Mucosa of descending colon (tissue), 3 donors: Measurements from ENCODE around the gene IMMP2L. TPM values are rescaled to one million over a fixed set of nuclear protein-coding genes. Genes with fewer than 3 reads are reported as not detected.

Experiments
- ATAC-seq: fragments of 200-7000 bp; cut with Tn5 transposase; one replicate; pipeline ENCODE4 v1.9.1; 2020; ENCODE audit warnings: mild to moderate bottlenecking, moderate library complexity
- DNase-seq, 3 donors: peaks; one replicate each; pipeline ENCODE4 v3.0.0-alpha.2; 2020
- H3K36me3 ChIP-seq: fragments of 200-600 bp; one replicate; pipeline ENCODE4 v1.8.0; 2021; ENCODE audit warnings: low read depth, mild to moderate bottlenecking
- H3K4me1 ChIP-seq: fragments of 200-600 bp; one replicate; pipeline ENCODE4 v1.8.0; 2021; ENCODE audit warnings: low read depth, mild to moderate bottlenecking
- H3K4me3 ChIP-seq: fragments of 200-600 bp; one replicate; pipeline ENCODE4 v1.8.0; 2021; ENCODE audit warnings: mild to moderate bottlenecking
- H3K9me3 ChIP-seq: fragments of 200-600 bp; one replicate; pipeline ENCODE4 v1.8.0; 2021; ENCODE audit warnings: mild to moderate bottlenecking
- intact Hi-C, 2 donors: fragments of 100-400 bp; cut with DNase I in 1 of 2; cut with micrococcal nuclease in 1 of 2; formaldehyde crosslinking; loops; one replicate each; pipeline versions ENCODE4 v1.11.0 to v1.11.1; 2022; cut with DNase I, micrococcal nuclease
- total RNA-seq, 3 donors: library from RNA; stranded (reverse); fragmentation: NEBNext Ultra II Directional in 2 of 3; extraction: Animal tissue kit (Norgen Biotek cat#: 25700) in 2 of 3; gene quantifications; one replicate each; pipeline versions ENCODE4 v1.2.1 to v1.2.4, GENCODE V29; 2021 to 2023
- TF ChIP-seq, protein P1 (sequence below): fragments of 200-600 bp; IDR thresholded peaks from one replicate; pipeline ENCODE4 v1.8.0; 2022; ENCODE audit warnings: antibody characterized with exemption, mild to moderate bottlenecking
- donor health status: DM: no; HTN: no; CAD: no; lungs with moderate emphysema.
- donor health status: DM: no; HTN: no; CAD: no.
- donor health status: DM: no; HTN: yes; CAD: no.

IMMP2L gene
- total RNA-seq, 3 donors from 2014 or later, result 12.1 to 20.7 (median 17.7) TPM

DNA sequence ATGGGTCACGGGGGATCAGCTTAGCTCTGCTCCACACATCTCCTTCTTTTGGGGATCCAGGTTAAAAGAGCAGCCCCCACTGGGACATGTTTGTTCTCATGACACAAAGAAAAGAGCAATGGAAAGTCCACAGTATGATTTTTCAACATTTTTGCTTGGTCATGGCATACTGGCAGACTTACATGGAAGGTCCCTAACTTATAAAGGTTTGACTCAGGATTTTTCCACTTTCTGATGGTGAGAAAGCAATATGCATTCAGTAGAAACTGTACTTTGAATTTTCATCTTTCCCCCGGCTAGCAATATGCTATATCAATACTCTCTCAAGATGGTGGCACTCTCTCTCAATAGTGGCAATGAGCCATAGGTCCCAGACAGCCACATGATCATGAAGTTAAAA, 699.0 kb downstream of the IMMP2L start:
- ATAC-seq (no peak), DNase-seq (no peak)
- intact Hi-C loops, result no loop called here
- no peaks in the 10 kb centered on the region for H3K36me3 ChIP-seq
- no peak overlapping the region for H3K4me3 ChIP-seq
- no peaks in the 10 kb centered on the region for H3K9me3 ChIP-seq
- TF ChIP-seq, protein P1, sequence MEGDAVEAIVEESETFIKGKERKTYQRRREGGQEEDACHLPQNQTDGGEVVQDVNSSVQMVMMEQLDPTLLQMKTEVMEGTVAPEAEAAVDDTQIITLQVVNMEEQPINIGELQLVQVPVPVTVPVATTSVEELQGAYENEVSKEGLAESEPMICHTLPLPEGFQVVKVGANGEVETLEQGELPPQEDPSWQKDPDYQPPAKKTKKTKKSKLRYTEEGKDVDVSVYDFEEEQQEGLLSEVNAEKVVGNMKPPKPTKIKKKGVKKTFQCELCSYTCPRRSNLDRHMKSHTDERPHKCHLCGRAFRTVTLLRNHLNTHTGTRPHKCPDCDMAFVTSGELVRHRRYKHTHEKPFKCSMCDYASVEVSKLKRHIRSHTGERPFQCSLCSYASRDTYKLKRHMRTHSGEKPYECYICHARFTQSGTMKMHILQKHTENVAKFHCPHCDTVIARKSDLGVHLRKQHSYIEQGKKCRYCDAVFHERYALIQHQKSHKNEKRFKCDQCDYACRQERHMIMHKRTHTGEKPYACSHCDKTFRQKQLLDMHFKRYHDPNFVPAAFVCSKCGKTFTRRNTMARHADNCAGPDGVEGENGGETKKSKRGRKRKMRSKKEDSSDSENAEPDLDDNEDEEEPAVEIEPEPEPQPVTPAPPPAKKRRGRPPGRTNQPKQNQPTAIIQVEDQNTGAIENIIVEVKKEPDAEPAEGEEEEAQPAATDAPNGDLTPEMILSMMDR, result no peak
- H3K4me1 ChIP-seq, result no peaks in the 10 kb centered on the region

GRCh38 chr7:110861163-110861562, 701.1 kb downstream of the IMMP2L start:
- intact Hi-C loops, result no loop called here
- no peak for DNase-seq
- Histone ChIP-seq H3K36me3 (no peaks in the 10 kb centered on the region), H3K4me1 (no peaks in the 10 kb centered on the region), H3K4me3 (no peak overlapping the region), H3K9me3 (no peaks in the 10 kb centered on the region)
- TF ChIP-seq, protein P1, result no peak
- ATAC-seq, result no peak

DNA sequence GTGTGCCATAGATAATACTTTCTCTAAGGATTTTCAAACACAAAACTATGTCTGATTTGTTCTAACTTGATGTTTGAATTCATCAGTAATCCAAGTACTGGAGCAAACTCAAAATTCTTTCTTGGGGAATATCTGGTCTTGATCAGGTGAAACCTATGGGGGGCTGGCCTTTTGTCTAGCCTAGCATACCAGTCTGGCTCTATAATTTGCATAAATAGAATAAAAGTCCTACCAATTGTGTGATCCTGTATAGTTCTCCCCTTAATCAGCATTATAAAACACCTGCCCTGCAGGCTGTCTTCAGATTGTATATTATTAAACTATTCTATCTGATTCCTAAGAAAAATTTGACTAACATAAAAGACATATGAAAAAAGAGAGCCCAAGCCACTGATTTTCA, 705.2 kb downstream of the IMMP2L start:
- H3K9me3 ChIP-seq, result no peaks in the 10 kb centered on the region
- H3K4me3 ChIP-seq, result no peak overlapping the region
- H3K36me3 ChIP-seq, result no peaks in the 10 kb centered on the region
- no peak for DNase-seq
- ATAC-seq, result no peak
- intact Hi-C loops, result no loop called here
- TF ChIP-seq, protein P1, result no peak
- no peaks in the 10 kb centered on the region for H3K4me1 ChIP-seq

GRCh38 chr7:110856704-110857103, 705.6 kb downstream of the IMMP2L start:
- intact Hi-C loops, result no loop called here
- TF ChIP-seq, protein P1, result no peak
- DNase-seq, result no peak
- H3K4me3 ChIP-seq, result no peak overlapping the region
- no peak for ATAC-seq
- H3K4me1 ChIP-seq, result no peaks in the 10 kb centered on the region
- H3K36me3 ChIP-seq, result no peaks in the 10 kb centered on the region
- no peaks in the 10 kb centered on the region for H3K9me3 ChIP-seq

- Histone ChIP-seq H3K4me1 (no peaks in the 10 kb centered on the region), H3K4me3 (no peak overlapping the region), H3K9me3 (no peaks in the 10 kb centered on the region), H3K36me3 (no peaks in the 10 kb centered on the region)
- intact Hi-C loops, result no loop called here
- ATAC-seq (no peak), DNase-seq (no peak)
- TF ChIP-seq, protein P1, result no peak
Measured at GRCh38 chr7:110854651-110855050, 707.6 kb downstream of the IMMP2L start.

- H3K9me3 ChIP-seq, result no peaks in the 10 kb centered on the region
- H3K36me3 ChIP-seq, result no peaks in the 10 kb centered on the region
- H3K4me3 ChIP-seq, result no peak overlapping the region
- TF ChIP-seq, protein P1, result no peak
- ATAC-seq (no peak), DNase-seq (no peak)
- intact Hi-C loops, result no loop called here
- no peaks in the 10 kb centered on the region for H3K4me1 ChIP-seq
Measured at GRCh38 chr7:110854166-110854565, 708.1 kb downstream of the IMMP2L start.
